Measurements from ENCODE around the gene BHLHA15.

BHLHA15 gene

DNA sequence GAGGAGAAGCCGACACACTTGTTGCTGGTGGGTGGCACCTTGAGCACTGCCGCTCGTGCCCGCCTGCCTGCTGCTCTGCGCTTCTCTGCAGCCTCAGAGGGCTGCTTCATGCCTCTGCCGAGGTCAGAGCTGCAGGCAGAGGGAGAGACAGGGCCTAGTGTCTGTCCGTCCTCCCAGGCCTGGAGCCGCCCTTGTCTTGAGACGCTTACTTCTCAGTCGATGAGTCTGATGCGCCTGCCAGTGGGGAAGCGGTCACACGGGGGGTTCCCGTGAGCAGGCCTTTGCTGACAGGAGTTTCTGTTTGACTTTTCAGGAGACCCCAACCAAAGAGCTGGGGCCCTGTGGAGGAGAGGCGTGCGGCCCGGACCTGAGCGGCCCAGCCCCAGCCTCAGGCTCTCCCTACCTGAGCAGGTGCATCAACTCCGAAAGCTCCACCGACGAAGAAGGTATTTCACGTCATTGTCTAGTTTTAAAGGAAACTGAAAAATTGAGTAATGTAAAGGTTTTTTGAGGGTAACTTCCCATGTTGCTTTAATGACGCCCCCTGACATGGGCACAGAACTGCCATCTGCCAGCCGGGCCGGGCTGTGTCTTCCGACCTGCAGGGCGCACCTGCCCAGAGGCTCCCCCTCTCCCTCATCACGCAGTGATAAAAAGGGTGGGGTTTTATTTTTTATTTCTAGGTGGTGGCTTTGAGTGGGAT, 7.8 kb upstream of the BHLHA15 start:
- Histone ChIP-seq H3K79me2 (ENCODE audit: insufficient read depth, low read length) (no peaks in the 10 kb centered on the region), H3K9ac (ENCODE audit: low read depth, low read length) (peak overlapping the region; percentile 4; the same call in 1 of the 2 replicates), H3K4me1 (ENCODE audit: insufficient read depth, low read length) (peaks cover 25% of the 10 kb centered on the region), H4K20me1 (ENCODE audit: insufficient read depth, low read length) (peaks cover 28% of the 10 kb centered on the region), H3K27me3 (ENCODE audit: insufficient read depth, low read length, poor library complexity) (no peaks in the 10 kb centered on the region), H3K4me3 (ENCODE audit: low read depth in 1 of 2, low read length in 2 of 2) (peak overlapping the region in 1 of 2 experiments; percentile 12; a peak in 1 of 4 replicates), H3K4me2 (ENCODE audit: insufficient read depth, low read length) (peak overlapping the region; percentile 41), H3K9me3 (ENCODE audit: insufficient read depth, low read length, severe bottlenecking) (no peaks in the 10 kb centered on the region), H3K36me3 (ENCODE audit: insufficient read depth, low read length) (peaks cover 48% of the 10 kb centered on the region), H3K27ac (ENCODE audit: low read length) (no peak overlapping the region), H2AFZ (ENCODE audit: low read depth, low read length) (no peak overlapping the region)
- DNase-seq (no peak), ATAC-seq (ENCODE audit: insufficient read depth, low read depth) (no peak)
- no peak for TF ChIP-seq EZH2 (IDR thresholded peaks at IDR 0.05; ENCODE audit: borderline replicate concordance, low read depth, low read length, severe bottlenecking)
- TF ChIP-seq, protein P1, sequence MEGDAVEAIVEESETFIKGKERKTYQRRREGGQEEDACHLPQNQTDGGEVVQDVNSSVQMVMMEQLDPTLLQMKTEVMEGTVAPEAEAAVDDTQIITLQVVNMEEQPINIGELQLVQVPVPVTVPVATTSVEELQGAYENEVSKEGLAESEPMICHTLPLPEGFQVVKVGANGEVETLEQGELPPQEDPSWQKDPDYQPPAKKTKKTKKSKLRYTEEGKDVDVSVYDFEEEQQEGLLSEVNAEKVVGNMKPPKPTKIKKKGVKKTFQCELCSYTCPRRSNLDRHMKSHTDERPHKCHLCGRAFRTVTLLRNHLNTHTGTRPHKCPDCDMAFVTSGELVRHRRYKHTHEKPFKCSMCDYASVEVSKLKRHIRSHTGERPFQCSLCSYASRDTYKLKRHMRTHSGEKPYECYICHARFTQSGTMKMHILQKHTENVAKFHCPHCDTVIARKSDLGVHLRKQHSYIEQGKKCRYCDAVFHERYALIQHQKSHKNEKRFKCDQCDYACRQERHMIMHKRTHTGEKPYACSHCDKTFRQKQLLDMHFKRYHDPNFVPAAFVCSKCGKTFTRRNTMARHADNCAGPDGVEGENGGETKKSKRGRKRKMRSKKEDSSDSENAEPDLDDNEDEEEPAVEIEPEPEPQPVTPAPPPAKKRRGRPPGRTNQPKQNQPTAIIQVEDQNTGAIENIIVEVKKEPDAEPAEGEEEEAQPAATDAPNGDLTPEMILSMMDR (IDR thresholded peaks at IDR 0.05; ENCODE audit: borderline replicate concordance, extremely low read depth, low read length, poor library complexity, severe bottlenecking), result no peak

DNA sequence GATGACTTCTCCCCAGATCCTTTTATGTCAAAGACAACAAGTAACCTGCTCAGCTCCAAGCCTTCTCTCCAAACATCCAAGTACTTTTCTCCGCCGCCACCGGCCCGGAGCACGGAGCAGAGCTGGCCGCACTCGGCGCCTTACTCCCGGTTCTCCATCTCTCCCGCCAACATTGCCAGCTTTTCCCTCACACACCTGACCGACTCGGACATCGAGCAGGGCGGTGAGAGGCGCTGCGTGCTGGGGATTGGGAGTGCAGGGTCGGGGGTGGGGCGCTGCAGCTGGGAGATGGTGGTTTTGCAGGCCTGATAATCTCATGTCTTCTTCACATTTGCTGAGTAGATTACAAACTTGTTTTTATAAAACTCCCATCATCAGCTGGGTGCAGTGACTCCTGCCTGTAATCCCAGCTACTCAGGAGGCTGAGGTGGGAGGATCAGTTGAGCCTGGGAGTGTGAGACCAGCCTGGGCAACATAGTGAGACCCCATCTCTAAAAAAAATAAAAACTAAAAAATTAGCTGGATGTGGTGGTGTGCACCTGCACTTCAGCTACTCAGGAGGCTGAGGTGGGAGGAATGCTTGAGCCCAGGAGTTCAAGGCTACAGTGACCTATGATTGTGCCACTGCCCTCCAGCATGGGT, 7.2 kb upstream of the BHLHA15 start:
- Histone ChIP-seq H2AFZ (ENCODE audit: low read depth, low read length) (no peak overlapping the region), H3K36me3 (ENCODE audit: insufficient read depth, low read length) (peaks cover 48% of the 10 kb centered on the region), H3K27me3 (ENCODE audit: insufficient read depth, low read length, poor library complexity) (no peaks in the 10 kb centered on the region), H3K79me2 (ENCODE audit: insufficient read depth, low read length) (no peaks in the 10 kb centered on the region), H4K20me1 (ENCODE audit: insufficient read depth, low read length) (peaks cover 28% of the 10 kb centered on the region), H3K27ac (ENCODE audit: low read length) (no peak overlapping the region), H3K9ac (ENCODE audit: low read depth, low read length) (no peak overlapping the region), H3K4me3 (ENCODE audit: low read depth in 1 of 2, low read length in 2 of 2) (no peak overlapping the region), H3K4me2 (ENCODE audit: insufficient read depth, low read length) (no peak overlapping the region), H3K9me3 (ENCODE audit: insufficient read depth, low read length, severe bottlenecking) (no peaks in the 10 kb centered on the region), H3K4me1 (ENCODE audit: insufficient read depth, low read length) (peaks cover 25% of the 10 kb centered on the region)
- no peak for ATAC-seq (ENCODE audit: insufficient read depth, low read depth)
- TF ChIP-seq EZH2 (IDR thresholded peaks at IDR 0.05; ENCODE audit: borderline replicate concordance, low read depth, low read length, severe bottlenecking), result no peak
- TF ChIP-seq, protein P1 (IDR thresholded peaks at IDR 0.05; ENCODE audit: borderline replicate concordance, extremely low read depth, low read length, poor library complexity, severe bottlenecking), result no peak
- no peak for DNase-seq

DNA sequence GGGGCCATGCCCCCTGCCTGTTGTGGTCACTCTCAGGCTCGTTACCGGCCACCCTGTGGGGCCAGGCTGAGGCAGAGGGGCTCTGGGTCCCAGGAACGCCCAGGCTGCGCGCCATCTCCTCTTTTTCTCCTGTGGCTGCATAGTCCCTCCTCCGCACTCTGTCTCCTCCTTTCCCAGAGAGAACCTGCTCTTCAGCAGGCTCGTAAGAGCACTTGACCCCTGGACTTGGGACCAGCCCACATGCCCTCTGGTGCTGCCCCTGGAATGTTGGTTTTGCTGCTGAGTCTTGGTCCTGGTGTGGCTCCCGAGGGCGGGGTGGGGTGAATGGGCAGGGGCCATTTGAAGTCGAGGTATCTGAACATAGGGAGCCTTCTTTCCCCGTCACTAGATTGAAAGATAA, 6.6 kb upstream of the BHLHA15 start:
- TF ChIP-seq, protein P1 (IDR thresholded peaks at IDR 0.05; ENCODE audit: borderline replicate concordance, extremely low read depth, low read length, poor library complexity, severe bottlenecking), result no peak
- no peak for TF ChIP-seq EZH2 (IDR thresholded peaks at IDR 0.05; ENCODE audit: borderline replicate concordance, low read depth, low read length, severe bottlenecking)
- Histone ChIP-seq H3K27me3 (ENCODE audit: insufficient read depth, low read length, poor library complexity) (no peaks in the 10 kb centered on the region), H3K4me3 (ENCODE audit: low read depth in 1 of 2, low read length in 2 of 2) (no peak overlapping the region), H3K9ac (ENCODE audit: low read depth, low read length) (no peak overlapping the region), H3K9me3 (ENCODE audit: insufficient read depth, low read length, severe bottlenecking) (no peaks in the 10 kb centered on the region), H3K79me2 (ENCODE audit: insufficient read depth, low read length) (no peaks in the 10 kb centered on the region), H3K27ac (ENCODE audit: low read length) (no peak overlapping the region), H3K4me1 (ENCODE audit: insufficient read depth, low read length) (peaks cover 25% of the 10 kb centered on the region), H4K20me1 (ENCODE audit: insufficient read depth, low read length) (peaks cover 28% of the 10 kb centered on the region), H2AFZ (ENCODE audit: low read depth, low read length) (no peak overlapping the region), H3K4me2 (ENCODE audit: insufficient read depth, low read length) (no peak overlapping the region), H3K36me3 (ENCODE audit: insufficient read depth, low read length) (peaks cover 48% of the 10 kb centered on the region)
- no peak for DNase-seq
- no peak for ATAC-seq (ENCODE audit: insufficient read depth, low read depth)
